Stimulated activated CD8-positive, alpha-beta memory T cell treated with anti-CD3 and anti-CD28 coated beads, Interleukin-7, amount 100 ng/mL, for 24 hours (primary cell): ENCODE results near the gene B3GNT7.
"Not testable (repeated sequence)": the region's sequence is repeated elsewhere in the genome, so short reads cannot be mapped to it uniquely, and the experiment has no call there.

Experiments
- DNase-seq: peaks from one replicate; pipeline ENCODE4 v3.0.0-alpha.2; 2020; ENCODE audit warnings: low read depth

B3GNT7 gene

GRCh38 chr2:231395188-231396057 lies at the start of gene B3GNT7:
TSS of gene B3GNT7 (plus strand) at chr2:231395710. CDS start at chr2:231395804, 94 bp downstream.
- no peak for DNase-seq

GRCh38 chr2:231347081-231347480 lies 48.4 kb upstream of the B3GNT7 start:
- DNase-seq: no peak

- no peak for DNase-seq
Measured at GRCh38 chr2:231347638-231348037, 47.9 kb upstream of the B3GNT7 start.

- DNase-seq: no peak
Measured at GRCh38 chr2:231348173-231348572, 47.3 kb upstream of the B3GNT7 start.

GRCh38 chr2:231348704-231349373 lies 46.7 kb upstream of the B3GNT7 start:
- DNase-seq: no peak

- DNase-seq: not testable (repeated sequence)
Measured at GRCh38 chr2:231349374-231349735, 46.2 kb upstream of the B3GNT7 start.

- no peak for DNase-seq
Measured at GRCh38 chr2:231351648-231352047, 43.9 kb upstream of the B3GNT7 start.

- no peak for DNase-seq
Measured at GRCh38 chr2:231353469-231353868, 42.0 kb upstream of the B3GNT7 start.

GRCh38 chr2:231355508-231356465 lies 39.7 kb upstream of the B3GNT7 start:
- DNase-seq: no peak

- DNase-seq: no peak
Measured at GRCh38 chr2:231356466-231356844, 39.1 kb upstream of the B3GNT7 start.

GRCh38 chr2:231357048-231357447 lies 38.5 kb upstream of the B3GNT7 start:
- no peak for DNase-seq

GRCh38 chr2:231357931-231358330 lies 37.6 kb upstream of the B3GNT7 start:
- no peak for DNase-seq

- DNase-seq: no peak
Measured at GRCh38 chr2:231359441-231359840, 36.1 kb upstream of the B3GNT7 start.

GRCh38 chr2:231359948-231360347 lies 35.6 kb upstream of the B3GNT7 start:
- DNase-seq: no peak

GRCh38 chr2:231360401-231360800 lies 35.1 kb upstream of the B3GNT7 start:
- no peak for DNase-seq

GRCh38 chr2:231360881-231361371 lies 34.6 kb upstream of the B3GNT7 start:
- DNase-seq: no peak

GRCh38 chr2:231361701-231362554 lies 33.6 kb upstream of the B3GNT7 start:
- DNase-seq: no peak

GRCh38 chr2:231362555-231363184 lies 32.8 kb upstream of the B3GNT7 start:
- DNase-seq: no peak

- DNase-seq: no peak
Measured at GRCh38 chr2:231364061-231364460, 31.4 kb upstream of the B3GNT7 start.

GRCh38 chr2:231364961-231365810 lies 30.3 kb upstream of the B3GNT7 start:
- no peak for DNase-seq
